BLaER1 treated with 17β-estradiol and CSF1 and Interleukin-3, amounts not matched to agents 10 nM and 100 nM (cell line): ENCODE data around the gene SETD6.

ENCODE experiments used
- H3K27ac ChIP-seq, 11 experiments: shearing (Covaris generic); formaldehyde crosslinking; 2 replicates each; pipeline ENCODE4 v1.8.1; 2022
- H3K27me3 ChIP-seq, 11 experiments: shearing (Covaris generic); formaldehyde crosslinking; 2 replicates each; pipeline ENCODE4 v1.8.1; 2022
- H3K36me3 ChIP-seq, 11 experiments: shearing (Covaris generic); formaldehyde crosslinking; 2 replicates each; pipeline ENCODE4 v1.8.1; 2022
- H3K4me1 ChIP-seq, 10 experiments: shearing (Covaris generic); formaldehyde crosslinking; 2 replicates each; pipeline ENCODE4 v1.8.1; 2022
- H3K4me2 ChIP-seq, 11 experiments: shearing (Covaris generic); formaldehyde crosslinking; 2 replicates each; pipeline ENCODE4 v1.8.1; 2022
- H3K4me3 ChIP-seq, 10 experiments: shearing (Covaris generic); formaldehyde crosslinking; 2 replicates each; pipeline ENCODE4 v1.8.1; 2022
- H3K9ac ChIP-seq, 11 experiments: shearing (Covaris generic); formaldehyde crosslinking; 2 replicates each; pipeline ENCODE4 v1.8.1; 2022
- H3K9me3 ChIP-seq, 11 experiments: shearing (Covaris generic); formaldehyde crosslinking; replicated peaks in 1 of 11; 2 replicates each; pipeline ENCODE4 v1.8.1; 2022
- H4K20me1 ChIP-seq, 11 experiments: shearing (Covaris generic); formaldehyde crosslinking; 2 replicates each; pipeline ENCODE4 v1.8.1; 2022
- Cebpa-rat ChIP-seq, 11 experiments: shearing (Covaris generic); IDR thresholded peaks; 2 replicates each; pipeline ENCODE4 v1.8.1; 2022

SETD6 gene

DNA sequence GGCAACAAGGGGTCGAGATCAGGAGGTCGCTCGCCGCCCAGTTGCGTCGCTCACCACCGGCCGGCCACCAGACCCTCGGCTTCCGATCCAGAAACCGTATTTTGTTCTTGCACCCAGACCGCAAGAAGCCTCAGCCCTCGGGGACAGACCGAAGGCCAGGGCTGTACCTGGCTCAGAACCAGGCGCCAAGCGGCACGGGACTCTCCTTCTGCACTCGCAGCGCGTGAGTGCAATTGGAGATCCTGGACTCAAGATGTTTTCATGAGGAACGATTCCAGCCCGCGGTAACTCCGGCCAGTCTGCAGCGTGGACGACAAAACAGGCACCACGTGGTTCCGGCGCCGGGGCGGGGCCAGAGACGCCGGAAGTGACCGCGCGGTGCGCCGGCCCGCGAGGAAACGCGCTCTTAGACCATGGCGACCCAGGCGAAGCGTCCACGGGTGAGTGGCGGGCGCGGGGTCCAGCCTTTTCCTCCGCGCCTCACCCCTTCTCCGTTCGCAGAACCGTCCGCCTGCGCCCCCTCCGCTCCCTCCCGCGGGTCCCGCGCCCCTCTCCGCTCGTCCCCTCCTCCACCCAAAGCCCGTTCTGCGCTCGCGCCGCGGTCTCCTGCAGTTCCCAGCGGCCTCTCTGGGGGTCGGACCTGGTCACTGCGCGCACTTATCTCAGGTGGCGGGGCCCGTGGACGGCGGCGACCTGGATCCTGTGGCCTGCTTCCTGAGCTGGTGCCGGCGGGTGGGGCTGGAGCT lies at the start of gene SETD6:
Gene SETD6, plus strand, starts transcription at position 393 of the 746 bp plus-strand sequence. Its CDS starts 21 bp downstream, at position 414.
- Histone ChIP-seq H4K20me1 (peaks cover 32 to 55% (median 43%) of the 10 kb centered on the region in 11 experiments; a peak in 21 of 22 replicates), H3K27ac (peak within 1 kb of the TSS; percentile 21 to 81 (median 74); a peak in 21 of 22 replicates), H3K27me3 (no peaks in the 10 kb centered on the region), H3K9me3 (no peaks in the 10 kb centered on the region), H3K4me2 (peak within 1 kb of the TSS; percentile 90 to 99 (median 97)), H3K36me3 (peaks cover 36 to 46% (median 40%) of the 10 kb centered on the region in 11 experiments), H3K4me3 (peak within 1 kb of the TSS; percentile 75 to 87 (median 80)), H3K9ac (peak within 1 kb of the TSS; percentile 73 to 86 (median 83)), H3K4me1 (peaks cover 17 to 36% (median 26%) of the 10 kb centered on the region in 10 experiments)
- TF ChIP-seq Cebpa-rat (IDR thresholded peaks at IDR 0.05): no peak

DNA sequence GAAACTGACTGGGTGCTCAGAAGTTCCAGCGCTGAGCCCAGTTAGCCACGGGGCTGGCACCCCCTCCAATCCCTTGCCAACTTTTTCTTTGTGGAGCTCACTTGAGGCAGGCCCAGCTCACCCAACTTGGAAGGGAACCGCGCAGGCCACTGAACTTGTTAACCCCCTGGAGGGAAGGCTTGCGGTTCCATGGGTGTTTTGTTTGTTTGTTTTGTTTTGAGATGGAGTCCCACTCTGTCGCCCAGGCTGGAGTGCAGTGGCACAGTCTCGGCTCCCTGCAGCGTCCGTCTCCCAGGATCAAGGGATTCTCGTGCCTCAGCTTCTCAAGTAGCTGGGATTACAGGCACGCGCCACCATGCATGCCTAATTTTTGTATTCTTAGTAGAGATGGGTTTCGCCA lies 49.5 kb upstream of the SETD6 start:
- Histone ChIP-seq H3K27ac (no peak overlapping the region), H3K9ac (no peak overlapping the region), H3K4me1 (peaks cover 6 to 27% (median 19%) of the 10 kb centered on the region in 10 experiments; a peak in 18 of 20 replicates), H4K20me1 (peaks cover 0 to 35% (median 13%) of the 10 kb centered on the region in 11 experiments; a peak in 17 of 22 replicates), H3K9me3 (no peaks in the 10 kb centered on the region), H3K4me2 (no peak overlapping the region), H3K4me3 (no peak overlapping the region), H3K36me3 (no peaks in the 10 kb centered on the region), H3K27me3 (peaks cover 59 to 73% (median 65%) of the 10 kb centered on the region in 11 experiments)
- no peak for TF ChIP-seq Cebpa-rat (IDR thresholded peaks at IDR 0.05)

- H3K9ac ChIP-seq: no peak overlapping the region
- H3K4me3 ChIP-seq: no peak overlapping the region
- peaks cover 6 to 31% (median 21%) of the 10 kb centered on the region in 10 experiments; a peak in 18 of 20 replicates for H3K4me1 ChIP-seq
- no peaks in the 10 kb centered on the region for H3K36me3 ChIP-seq
- H4K20me1 ChIP-seq: peaks cover 0 to 35% (median 13%) of the 10 kb centered on the region in 11 experiments; a peak in 17 of 22 replicates
- no peaks in the 10 kb centered on the region for H3K9me3 ChIP-seq
- H3K27me3 ChIP-seq: peaks cover 54 to 68% (median 60%) of the 10 kb centered on the region in 11 experiments
- H3K4me2 ChIP-seq: no peak overlapping the region
- TF ChIP-seq Cebpa-rat (IDR thresholded peaks at IDR 0.05): no peak
- H3K27ac ChIP-seq: no peak overlapping the region
Observed at GRCh38 chr16:58466396-58466795, 48.9 kb upstream of the SETD6 start.

DNA sequence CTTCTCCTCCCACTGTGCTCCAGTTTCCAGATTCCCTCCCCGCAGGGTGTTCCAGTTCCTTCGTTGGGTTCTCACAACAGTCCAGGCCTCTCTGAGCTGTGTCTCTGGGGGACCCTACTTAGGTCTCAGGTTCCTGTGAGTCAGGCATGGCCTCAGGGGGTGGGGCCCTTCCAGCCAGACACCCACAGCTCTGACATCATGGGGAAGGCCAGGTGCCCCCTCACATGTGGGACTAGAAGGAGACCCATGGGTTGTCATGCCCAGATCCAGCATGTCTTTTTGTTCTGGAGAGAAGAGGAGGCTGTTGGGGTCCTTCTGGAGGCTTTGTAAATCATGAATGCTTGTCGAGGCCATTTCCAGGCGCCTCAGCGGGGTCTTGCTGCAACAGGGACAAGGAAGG lies 47.4 kb upstream of the SETD6 start:
- no peak overlapping the region for H3K27ac ChIP-seq
- H3K36me3 ChIP-seq: no peaks in the 10 kb centered on the region
- no peak overlapping the region for H3K9ac ChIP-seq
- peaks cover 6 to 38% (median 23%) of the 10 kb centered on the region in 10 experiments; a peak in 18 of 20 replicates for H3K4me1 ChIP-seq
- H4K20me1 ChIP-seq: peaks cover 0 to 28% (median 13%) of the 10 kb centered on the region in 11 experiments; a peak in 17 of 22 replicates
- no peak overlapping the region for H3K4me3 ChIP-seq
- TF ChIP-seq Cebpa-rat (IDR thresholded peaks at IDR 0.05): no peak
- no peaks in the 10 kb centered on the region for H3K9me3 ChIP-seq
- peaks cover 41 to 53% (median 45%) of the 10 kb centered on the region in 11 experiments for H3K27me3 ChIP-seq
- peak overlapping the region in 2 of 11 experiments; percentile 5 to 24; a peak in 2 of 22 replicates for H3K4me2 ChIP-seq

DNA sequence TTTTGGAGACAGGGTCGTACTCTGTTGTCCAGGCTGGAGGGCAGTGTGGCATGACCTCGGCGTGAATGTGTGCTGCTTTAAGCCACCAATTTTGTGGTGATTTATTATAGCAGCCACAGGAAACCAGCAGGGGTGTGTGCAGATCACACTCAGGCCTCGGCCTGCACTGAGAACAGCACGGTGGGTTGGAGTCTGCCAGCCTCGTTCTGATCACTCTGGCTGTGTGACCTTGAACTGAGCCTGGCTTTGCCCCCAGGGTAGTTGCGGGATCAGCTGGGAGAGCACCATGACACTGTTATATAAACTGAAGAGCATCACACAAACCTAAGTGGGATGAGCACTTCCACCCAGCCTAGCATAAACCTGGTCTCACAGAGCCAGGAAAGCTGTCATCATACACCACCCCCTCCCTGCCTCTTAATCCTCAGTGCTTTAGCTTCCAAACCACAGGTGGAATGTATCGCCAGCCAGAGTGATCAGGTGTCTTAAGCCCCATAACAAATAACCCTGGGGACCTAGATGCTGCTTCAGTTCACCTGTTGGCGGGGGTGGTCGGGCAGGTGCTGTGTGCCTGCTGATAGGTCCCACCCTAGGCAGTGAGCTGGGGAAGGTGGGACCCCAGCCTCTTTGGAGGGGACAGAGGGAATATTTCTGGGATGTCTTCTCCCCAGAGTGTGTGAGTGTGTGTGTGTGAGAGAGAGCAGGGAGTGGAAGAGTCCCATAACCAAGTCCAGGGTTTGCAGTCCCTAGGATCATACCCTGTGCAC lies 43.9 kb upstream of the SETD6 start:
- peaks cover 0 to 5% (median 0%) of the 10 kb centered on the region in 11 experiments; a peak in 1 of 22 replicates for H4K20me1 ChIP-seq
- H3K9me3 ChIP-seq: no peaks in the 10 kb centered on the region
- no peak overlapping the region for H3K27ac ChIP-seq
- H3K4me3 ChIP-seq: no peak overlapping the region
- TF ChIP-seq Cebpa-rat (IDR thresholded peaks at IDR 0.05): no peak
- peak overlapping the region in 3 of 11 experiments; percentile 3 to 30 (median 18); a peak in 2 of 22 replicates for H3K4me2 ChIP-seq
- H3K27me3 ChIP-seq: peaks cover 6 to 18% (median 10%) of the 10 kb centered on the region in 11 experiments
- H3K4me1 ChIP-seq: peaks cover 0 to 21% (median 8%) of the 10 kb centered on the region in 10 experiments; a peak in 7 of 20 replicates
- no peak overlapping the region for H3K9ac ChIP-seq
- H3K36me3 ChIP-seq: no peaks in the 10 kb centered on the region

DNA sequence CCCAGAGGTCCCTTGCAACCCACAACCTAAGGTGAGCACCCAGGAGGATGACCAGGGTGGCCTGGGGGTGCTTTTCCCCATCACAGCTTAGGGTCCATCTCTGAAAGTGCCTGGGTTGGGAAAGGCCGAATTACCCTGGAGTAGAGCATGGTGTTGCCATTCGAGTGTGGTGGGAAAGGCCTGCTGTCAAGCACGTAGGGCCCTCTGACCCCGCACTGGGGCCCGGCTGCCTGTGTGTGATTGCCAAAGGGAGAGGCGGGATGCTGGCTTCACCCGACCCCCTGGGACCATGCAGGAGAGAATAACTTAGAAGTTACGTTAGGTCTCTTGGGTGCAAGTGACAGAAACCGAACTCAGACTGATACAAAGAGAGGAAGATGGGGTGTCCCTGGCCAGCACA lies 43.1 kb upstream of the SETD6 start:
- no peaks in the 10 kb centered on the region for H3K36me3 ChIP-seq
- H3K4me3 ChIP-seq: no peak overlapping the region
- peaks cover 0 to 21% (median 8%) of the 10 kb centered on the region in 10 experiments; a peak in 7 of 20 replicates for H3K4me1 ChIP-seq
- peak overlapping the region in 6 of 11 experiments; percentile 11 to 46 (median 28); a peak in 8 of 22 replicates for H3K4me2 ChIP-seq
- no peak for TF ChIP-seq Cebpa-rat (IDR thresholded peaks at IDR 0.05)
- H3K27ac ChIP-seq: no peak overlapping the region
- no peak overlapping the region for H3K9ac ChIP-seq
- H4K20me1 ChIP-seq: no peaks in the 10 kb centered on the region
- H3K27me3 ChIP-seq: peaks cover 0 to 9% (median under 1%) of the 10 kb centered on the region in 11 experiments; a peak in 10 of 22 replicates
- no peaks in the 10 kb centered on the region for H3K9me3 ChIP-seq

DNA sequence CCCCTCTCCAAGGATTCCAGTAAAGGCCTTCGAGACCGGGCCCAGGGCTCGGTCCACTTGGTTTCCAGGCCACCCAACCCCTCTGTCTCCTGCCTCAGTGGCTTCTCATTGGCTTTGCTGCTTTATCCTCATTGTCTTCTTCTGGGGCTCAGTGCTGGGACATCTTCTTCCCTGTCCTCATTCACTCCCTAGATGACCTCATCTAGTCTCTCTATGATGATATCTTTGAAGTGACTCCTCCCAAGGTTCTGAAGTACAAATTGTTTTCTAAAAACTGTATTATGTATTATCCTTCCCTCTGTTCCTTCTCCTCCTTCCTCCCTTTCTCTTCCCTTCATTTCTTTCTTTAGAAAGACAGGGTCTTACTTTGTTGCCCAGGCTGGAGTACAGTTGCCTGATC lies 42.5 kb upstream of the SETD6 start:
- H3K36me3 ChIP-seq: no peaks in the 10 kb centered on the region
- no peaks in the 10 kb centered on the region for H3K9me3 ChIP-seq
- peaks cover 0 to 18% (median 7%) of the 10 kb centered on the region in 10 experiments; a peak in 7 of 20 replicates for H3K4me1 ChIP-seq
- H4K20me1 ChIP-seq: no peaks in the 10 kb centered on the region
- H3K27ac ChIP-seq: no peak overlapping the region
- no peak for TF ChIP-seq Cebpa-rat (IDR thresholded peaks at IDR 0.05)
- no peak overlapping the region for H3K4me3 ChIP-seq
- peaks cover 0 to 5% (median 0%) of the 10 kb centered on the region in 11 experiments; a peak in 2 of 22 replicates for H3K27me3 ChIP-seq
- H3K9ac ChIP-seq: no peak overlapping the region
- H3K4me2 ChIP-seq: peak overlapping the region in 3 of 11 experiments; percentile 11 to 46 (median 35); a peak in 5 of 22 replicates

DNA sequence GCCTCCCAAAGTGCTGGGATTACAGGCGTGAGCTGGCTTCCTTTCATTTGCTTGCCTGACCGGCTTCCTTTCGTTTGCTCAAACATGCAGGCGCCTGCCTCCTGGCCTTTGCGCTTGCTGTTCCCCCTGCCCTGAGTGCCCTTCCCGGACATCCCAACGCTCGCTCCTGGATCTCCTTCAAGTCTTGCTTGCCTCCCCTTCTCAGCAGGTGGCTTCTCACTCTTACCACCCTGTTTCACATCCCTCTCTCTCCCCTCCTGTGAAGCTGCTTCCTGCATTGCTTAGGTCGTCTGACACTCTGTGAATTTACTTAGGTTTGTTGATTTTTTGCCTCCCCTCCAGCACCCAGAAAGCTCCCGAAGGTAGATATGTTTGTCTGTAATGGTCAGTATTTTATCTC lies 41.0 kb upstream of the SETD6 start:
- H4K20me1 ChIP-seq: no peaks in the 10 kb centered on the region
- H3K27me3 ChIP-seq: 0 out of 22 replicates have a peak, but pooled peaks cover 0 to 5% (median 0%) of the 10 kb centered on the region in 11 experiments
- H3K4me3 ChIP-seq: no peak overlapping the region
- TF ChIP-seq Cebpa-rat (IDR thresholded peaks at IDR 0.05): no peak
- H3K36me3 ChIP-seq: no peaks in the 10 kb centered on the region
- no peak overlapping the region for H3K27ac ChIP-seq
- peaks cover 0 to 16% (median 5%) of the 10 kb centered on the region in 10 experiments; a peak in 7 of 20 replicates for H3K4me1 ChIP-seq
- H3K4me2 ChIP-seq: no peak overlapping the region
- no peaks in the 10 kb centered on the region for H3K9me3 ChIP-seq
- H3K9ac ChIP-seq: no peak overlapping the region
